AG09319 (cell line): ENCODE results near the gene KDM4C.
A peak's percentile ranks its signal among the peaks of the same experiment; 100 is the strongest.

Experiments
- DNase-seq: peaks from one replicate; pipeline ENCODE4 v3.0.0-alpha.2; 2010; ENCODE audit warnings: low read depth; ENCODE audit errors: extremely low read depth
- CTCF ChIP-seq: IDR thresholded peaks from 2 replicates; pipeline ENCODE4 v1.5.1; 2011; ENCODE audit warnings: low read depth, mild to moderate bottlenecking, inconsistent platforms, low read length, moderate library complexity

KDM4C gene

GRCh38 chr9:6973762-6974161 lies 216.0 kb downstream of the KDM4C start:
- DNase-seq = no peak
- TF ChIP-seq CTCF = no peak

GRCh38 chr9:6975198-6975597 lies 217.4 kb downstream of the KDM4C start:
- DNase-seq = peak; percentile 31
- no peak for TF ChIP-seq CTCF

GRCh38 chr9:6977761-6978160 lies 220.0 kb downstream of the KDM4C start:
- TF ChIP-seq CTCF = no peak
- no peak for DNase-seq

- TF ChIP-seq CTCF = no peak
- DNase-seq = no peak
Measured at GRCh38 chr9:6978591-6978990, 220.8 kb downstream of the KDM4C start.

GRCh38 chr9:6984941-6985578 lies 227.3 kb downstream of the KDM4C start:
- DNase-seq = no peak
- TF ChIP-seq CTCF = no peak

GRCh38 chr9:6986141-6986815 lies 228.5 kb downstream of the KDM4C start:
- no peak for DNase-seq
- no peak for TF ChIP-seq CTCF

- DNase-seq = no peak
Measured at GRCh38 chr9:6987381-6987780, 229.6 kb downstream of the KDM4C start.

More at GRCh38 chr9:6987381-6987780, 229.6 kb downstream of the KDM4C start:
- no peak for TF ChIP-seq CTCF
